ENCODE results near the gene ANKRD13C.

The ANKRD13C gene

DNA sequence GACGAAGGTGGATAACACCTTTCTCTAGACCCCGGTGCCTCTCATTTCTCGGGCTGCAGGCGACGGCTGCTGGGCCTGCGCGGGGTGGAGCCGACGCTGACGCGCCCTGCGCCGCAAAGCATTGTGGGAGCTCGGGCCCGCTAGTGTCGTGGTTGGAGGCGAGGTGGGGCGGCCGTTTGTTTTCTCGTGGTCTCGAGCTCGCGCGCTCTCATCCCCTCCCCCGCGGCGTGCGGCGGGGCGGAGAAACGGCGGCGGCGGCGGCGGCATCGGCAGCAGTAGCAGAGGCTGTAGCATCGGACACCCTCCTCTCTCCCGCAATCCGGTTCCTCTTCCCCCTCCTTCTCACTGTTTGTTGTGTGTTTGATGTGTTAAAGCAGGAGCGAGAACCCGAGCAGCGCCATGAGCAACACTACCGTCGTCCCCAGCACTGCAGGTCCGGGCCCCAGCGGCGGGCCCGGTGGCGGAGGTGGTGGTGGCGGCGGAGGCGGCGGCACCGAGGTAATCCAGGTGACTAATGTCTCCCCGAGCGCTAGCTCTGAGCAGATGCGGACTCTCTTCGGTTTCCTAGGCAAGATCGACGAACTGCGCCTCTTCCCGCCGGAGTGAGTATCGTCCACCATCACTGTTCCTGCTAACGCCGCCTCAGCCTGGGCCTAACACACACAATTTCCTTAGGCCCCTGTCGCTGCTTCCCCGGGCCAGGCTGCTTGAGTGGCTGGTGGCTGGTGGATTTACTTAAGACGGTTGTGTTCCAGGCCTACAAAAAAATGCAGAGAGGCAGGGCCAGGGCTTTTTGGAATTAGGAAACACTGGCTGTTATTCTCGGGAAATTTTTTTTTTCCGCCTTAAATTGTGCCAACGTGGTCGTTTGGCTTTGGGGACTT is 133.0 kb downstream of the ANKRD13C start, which contains the start of gene SRSF11:
SRSF11 (plus strand) TSS at position 143 of the 884 bp plus-strand sequence; CDS start at position 400, 257 bp downstream.
- in situ Hi-C loops (cut with MboI; ENCODE audit: low sequenced_read_pairs): no loop called here

DNA sequence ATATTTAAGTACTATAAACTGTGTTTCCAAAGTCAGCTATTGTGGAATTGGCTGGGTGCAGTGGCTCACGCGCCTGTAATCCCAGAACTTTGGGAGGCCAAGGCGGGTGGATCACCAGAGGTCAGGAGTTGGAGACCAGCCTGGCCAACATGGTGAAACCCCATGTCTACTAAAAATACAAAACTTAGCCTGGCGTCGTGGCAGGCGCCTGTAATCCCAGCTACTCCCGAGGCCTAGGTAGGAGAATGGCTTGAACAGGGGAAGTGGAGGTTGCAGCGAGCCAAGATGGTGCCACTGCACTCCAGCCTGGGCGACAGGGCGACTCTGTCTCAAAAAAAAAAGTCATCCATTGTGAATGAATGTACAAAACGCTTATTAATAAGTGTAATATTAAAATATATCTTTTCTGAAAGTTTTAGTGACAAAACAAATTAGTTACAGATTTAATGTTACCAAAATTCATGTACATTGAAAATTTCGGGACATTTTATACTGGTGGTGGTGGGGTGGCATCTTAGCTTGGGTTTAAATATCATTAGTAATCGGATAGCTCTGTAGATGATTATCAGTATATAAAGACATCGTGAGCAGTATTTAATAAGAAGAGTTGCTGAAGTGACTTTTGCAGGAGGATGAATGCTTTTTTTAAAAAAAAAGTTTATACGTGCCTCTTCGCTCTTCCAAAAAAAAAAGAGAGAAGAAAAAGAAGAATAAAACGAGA is 133.8 kb downstream of the ANKRD13C start:
- in situ Hi-C loops (cut with MboI; ENCODE audit: low sequenced_read_pairs): no loop called here

DNA sequence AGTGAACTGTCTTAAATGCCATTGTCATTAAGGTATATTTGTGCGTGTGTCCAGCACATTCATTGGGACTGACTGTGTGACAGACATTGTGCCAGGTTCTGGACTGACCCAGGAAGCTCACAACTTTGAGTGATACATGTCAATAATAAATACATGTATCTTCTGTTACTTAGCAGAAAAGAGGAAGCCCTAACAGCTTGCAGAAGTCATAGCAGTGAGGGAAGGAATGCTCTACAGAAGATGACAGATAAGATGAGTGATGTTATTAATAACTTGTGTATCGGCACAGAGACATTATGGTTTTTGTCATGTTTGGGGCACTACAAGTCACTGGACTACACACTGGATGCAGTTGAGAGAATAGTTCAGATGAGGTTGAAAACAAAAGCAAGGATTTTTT is 134.5 kb downstream of the ANKRD13C start:
- in situ Hi-C loops (cut with MboI; ENCODE audit: low sequenced_read_pairs): no loop called here

DNA sequence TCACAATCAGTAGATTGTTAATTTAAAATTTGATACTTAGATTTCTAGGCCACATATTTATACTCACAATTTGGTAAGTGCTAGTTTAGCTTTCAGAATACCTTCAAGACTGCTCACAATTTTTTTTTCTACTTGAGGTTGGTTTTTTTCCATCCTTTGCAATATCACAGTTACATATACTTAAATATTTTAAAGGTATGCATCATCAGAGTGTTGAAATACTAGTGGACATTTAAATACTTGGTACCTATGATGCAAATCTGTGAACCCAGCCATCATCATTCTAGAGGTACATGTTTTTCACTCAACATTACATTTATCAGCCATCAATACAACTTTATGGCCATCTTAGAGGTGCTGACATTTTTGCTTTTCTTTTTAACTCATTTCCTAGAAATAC is 143.0 kb downstream of the ANKRD13C start:
- in situ Hi-C loops (cut with MboI; ENCODE audit: low sequenced_read_pairs): no loop called here

DNA sequence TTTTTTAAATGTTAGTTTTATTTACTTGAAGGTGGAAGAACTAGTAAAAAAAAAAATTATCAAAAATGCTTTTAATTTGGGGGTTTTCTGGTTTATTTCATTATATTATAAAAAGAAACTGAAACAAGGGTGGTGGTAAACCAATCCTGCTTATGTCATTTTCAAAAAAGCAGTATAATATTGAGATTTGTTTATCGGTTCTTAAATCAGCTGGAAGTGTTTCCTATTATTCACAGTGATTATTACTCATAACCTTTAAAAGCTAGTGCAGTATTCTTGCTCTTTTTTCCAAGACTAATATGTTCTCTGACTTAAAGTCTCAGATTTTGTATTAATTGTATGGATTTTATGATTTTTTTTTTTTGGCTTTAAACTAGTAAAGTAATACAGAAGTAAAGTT is 143.7 kb downstream of the ANKRD13C start:
- in situ Hi-C loops (cut with MboI; ENCODE audit: low sequenced_read_pairs): no loop called here

All from hTERT RPE-1 (cell line).